Panc1 (cell line): ENCODE data around the gene FUT8. TPM values are rescaled to one million over a fixed set of nuclear protein-coding genes. Genes with fewer than 3 reads are reported as not detected.

Experiments used
- ATAC-seq: fragments of 200-7000 bp; cut with Tn5 transposase; 2 replicates; pipeline ENCODE4 v1.9.1; 2020; ENCODE audit warnings: mild to moderate bottlenecking, moderate library complexity
- BruUV-seq: library from RNA; stranded (reverse); fragments of 400-500 nt; replicated peaks from 2 replicates; lab custom pipeline; 2021; lab: Mats Ljungman, UMichigan
- CTCF ChIA-PET: fragments of 300-600 bp; sonication (Branson Sonifier 250); formaldehyde crosslinking; loops from one replicate; lab custom pipeline; 2022; ENCODE audit warnings: antibody characterized with exemption; lab: Charles Lee
- POLR2A ChIA-PET: fragments of 300-600 bp; sonication (Branson Sonifier 250); formaldehyde crosslinking; loops from one replicate; lab custom pipeline; 2022; ENCODE audit warnings: antibody characterized with exemption; lab: Charles Lee
- DNase-seq: peaks from one replicate; pipeline ENCODE4 v3.0.0-alpha.2; 2010; ENCODE audit warnings: low read depth, low spot score
- H3K27ac ChIP-seq: 2 replicates; pipeline ENCODE4 v1.5.1; 2011; ENCODE audit warnings: mild to moderate bottlenecking, low read length, inconsistent platforms
- H3K27me3 ChIP-seq: fragments of 200-500 bp; sonication (Bioruptor generic); 2 replicates; pipeline ENCODE4 v1.6.0; 2014; ENCODE audit warnings: low read length, inconsistent platforms; ENCODE audit not compliant: control insufficient read depth, insufficient read depth
- H3K36me3 ChIP-seq: fragments of 200-500 bp; sonication (Bioruptor generic); 2 replicates; pipeline ENCODE4 v1.5.1; 2014; ENCODE audit warnings: inconsistent platforms, mild to moderate bottlenecking, low read length, moderate library complexity; ENCODE audit not compliant: control insufficient read depth, insufficient read depth
- H3K4me1 ChIP-seq: 2 replicates; pipeline ENCODE4 v1.5.1; 2011; ENCODE audit warnings: inconsistent platforms, mild to moderate bottlenecking, low read length, moderate library complexity; ENCODE audit not compliant: control insufficient read depth, insufficient read depth
- H3K4me3 ChIP-seq, 2 experiments: 2 replicates each; pipeline ENCODE4 v1.5.1; 2011 to 2012; ENCODE audit warnings: low read depth in 2 of 2, low read length in 2 of 2, mild to moderate bottlenecking in 2 of 2, inconsistent platforms in 1 of 2, moderate library complexity in 1 of 2
- H3K9me3 ChIP-seq: fragments of 200-500 bp; sonication (Bioruptor generic); 2 replicates; pipeline ENCODE4 v1.5.1; 2014; ENCODE audit warnings: low read depth, mild to moderate bottlenecking, inconsistent platforms, low read length, moderate library complexity; ENCODE audit not compliant: control insufficient read depth, insufficient read depth
- POLR2AphosphoS5 ChIP-seq: IDR thresholded peaks from 2 replicates; pipeline ENCODE4 v1.6.1; 2012; ENCODE audit warnings: mild to moderate bottlenecking, low read depth, low read length, moderate library complexity
- SIN3A ChIP-seq: IDR thresholded peaks from 2 replicates; pipeline ENCODE4 v1.6.1; 2012; ENCODE audit warnings: low read depth, mild to moderate bottlenecking, low read length, moderate library complexity, borderline replicate concordance; ENCODE audit not compliant: insufficient read depth
- TCF7L2 ChIP-seq: IDR thresholded peaks from 2 replicates; pipeline ENCODE4 v1.6.1; 2011; ENCODE audit warnings: mild to moderate bottlenecking, low read depth, low read length, inconsistent platforms
- in situ Hi-C: cut with HindIII; loops from 2 replicates; pipeline ENCODE4 v1.10.0; 2016; ENCODE audit warnings: low sequenced_read_pairs, low pct_unique_long_range_greater_than_20kb
- intact Hi-C: fragments of 100-400 bp; cut with micrococcal nuclease; formaldehyde crosslinking; loops from one replicate; pipeline ENCODE4 v1.10.0; 2022; ENCODE audit not compliant: unreplicated experiment
- total RNA-seq: library from RNA; stranded (reverse); gene quantifications from one replicate; pipeline ENCODE4 v1.2.1, GENCODE V29; 2021; ENCODE audit not compliant: unreplicated experiment
- TF ChIP-seq, protein P1 (sequence below): fragments of 450-650 bp; IDR thresholded peaks from 2 replicates; pipeline ENCODE4 v1.5.1; 2017; ENCODE audit warnings: mild to moderate bottlenecking
- TF ChIP-seq, protein P2 (sequence below), 2 experiments: IDR thresholded peaks; 2 replicates each; pipeline ENCODE4 v1.6.1; 2011 to 2012; ENCODE audit warnings: low read depth in 2 of 2, control low read depth in 1 of 2, low read length in 1 of 2, mild to moderate bottlenecking in 1 of 2, moderate library complexity in 1 of 2; ENCODE audit not compliant: insufficient read depth in 1 of 2

The FUT8 gene
- total RNA-seq, 1 experiment from 2014 or later = 31.4 TPM

DNA sequence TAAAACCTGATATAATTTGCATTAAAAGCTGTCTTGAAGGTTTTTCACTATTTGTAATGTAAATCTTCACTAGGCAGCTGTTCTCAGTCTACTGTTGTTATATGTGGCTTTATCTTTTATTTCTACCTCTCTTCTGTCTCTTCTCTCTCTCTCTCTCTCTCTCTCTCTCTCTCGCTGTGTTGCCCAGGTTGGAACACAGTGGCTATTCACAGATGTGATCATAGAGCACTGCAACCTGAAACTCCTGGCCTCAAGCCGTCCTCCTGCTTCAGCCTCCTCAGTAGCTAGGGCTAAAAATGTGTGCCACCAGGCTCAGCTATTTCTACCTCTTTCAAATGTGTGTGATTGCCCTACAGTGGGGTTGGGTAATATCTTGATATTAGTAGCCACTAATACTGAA is 21.1 kb downstream of the FUT8 start:
- ChIA-PET POLR2A (no interaction called here), CTCF (interaction anchor here (0.7 kb wide), 1 partner anchor 679 kb away, joined by 4 read pairs; no protein-coding TSS in a partner anchor)
- in situ Hi-C loops (no loop called here), intact Hi-C loops (no loop called here)
- DNase-seq (no peak), ATAC-seq (no peak)
- H3K27ac ChIP-seq = no peak overlapping the region
- BruUV-seq = no TSS peak
- H3K4me1 ChIP-seq = no peaks in the 10 kb centered on the region
- no peak overlapping the region for H3K4me3 ChIP-seq
- no peaks in the 10 kb centered on the region for H3K36me3 ChIP-seq
- H3K9me3 ChIP-seq = no peaks in the 10 kb centered on the region
- H3K27me3 ChIP-seq = no peaks in the 10 kb centered on the region
- TF ChIP-seq, protein P1, sequence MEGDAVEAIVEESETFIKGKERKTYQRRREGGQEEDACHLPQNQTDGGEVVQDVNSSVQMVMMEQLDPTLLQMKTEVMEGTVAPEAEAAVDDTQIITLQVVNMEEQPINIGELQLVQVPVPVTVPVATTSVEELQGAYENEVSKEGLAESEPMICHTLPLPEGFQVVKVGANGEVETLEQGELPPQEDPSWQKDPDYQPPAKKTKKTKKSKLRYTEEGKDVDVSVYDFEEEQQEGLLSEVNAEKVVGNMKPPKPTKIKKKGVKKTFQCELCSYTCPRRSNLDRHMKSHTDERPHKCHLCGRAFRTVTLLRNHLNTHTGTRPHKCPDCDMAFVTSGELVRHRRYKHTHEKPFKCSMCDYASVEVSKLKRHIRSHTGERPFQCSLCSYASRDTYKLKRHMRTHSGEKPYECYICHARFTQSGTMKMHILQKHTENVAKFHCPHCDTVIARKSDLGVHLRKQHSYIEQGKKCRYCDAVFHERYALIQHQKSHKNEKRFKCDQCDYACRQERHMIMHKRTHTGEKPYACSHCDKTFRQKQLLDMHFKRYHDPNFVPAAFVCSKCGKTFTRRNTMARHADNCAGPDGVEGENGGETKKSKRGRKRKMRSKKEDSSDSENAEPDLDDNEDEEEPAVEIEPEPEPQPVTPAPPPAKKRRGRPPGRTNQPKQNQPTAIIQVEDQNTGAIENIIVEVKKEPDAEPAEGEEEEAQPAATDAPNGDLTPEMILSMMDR = no peak
- TF ChIP-seq, protein P2, sequence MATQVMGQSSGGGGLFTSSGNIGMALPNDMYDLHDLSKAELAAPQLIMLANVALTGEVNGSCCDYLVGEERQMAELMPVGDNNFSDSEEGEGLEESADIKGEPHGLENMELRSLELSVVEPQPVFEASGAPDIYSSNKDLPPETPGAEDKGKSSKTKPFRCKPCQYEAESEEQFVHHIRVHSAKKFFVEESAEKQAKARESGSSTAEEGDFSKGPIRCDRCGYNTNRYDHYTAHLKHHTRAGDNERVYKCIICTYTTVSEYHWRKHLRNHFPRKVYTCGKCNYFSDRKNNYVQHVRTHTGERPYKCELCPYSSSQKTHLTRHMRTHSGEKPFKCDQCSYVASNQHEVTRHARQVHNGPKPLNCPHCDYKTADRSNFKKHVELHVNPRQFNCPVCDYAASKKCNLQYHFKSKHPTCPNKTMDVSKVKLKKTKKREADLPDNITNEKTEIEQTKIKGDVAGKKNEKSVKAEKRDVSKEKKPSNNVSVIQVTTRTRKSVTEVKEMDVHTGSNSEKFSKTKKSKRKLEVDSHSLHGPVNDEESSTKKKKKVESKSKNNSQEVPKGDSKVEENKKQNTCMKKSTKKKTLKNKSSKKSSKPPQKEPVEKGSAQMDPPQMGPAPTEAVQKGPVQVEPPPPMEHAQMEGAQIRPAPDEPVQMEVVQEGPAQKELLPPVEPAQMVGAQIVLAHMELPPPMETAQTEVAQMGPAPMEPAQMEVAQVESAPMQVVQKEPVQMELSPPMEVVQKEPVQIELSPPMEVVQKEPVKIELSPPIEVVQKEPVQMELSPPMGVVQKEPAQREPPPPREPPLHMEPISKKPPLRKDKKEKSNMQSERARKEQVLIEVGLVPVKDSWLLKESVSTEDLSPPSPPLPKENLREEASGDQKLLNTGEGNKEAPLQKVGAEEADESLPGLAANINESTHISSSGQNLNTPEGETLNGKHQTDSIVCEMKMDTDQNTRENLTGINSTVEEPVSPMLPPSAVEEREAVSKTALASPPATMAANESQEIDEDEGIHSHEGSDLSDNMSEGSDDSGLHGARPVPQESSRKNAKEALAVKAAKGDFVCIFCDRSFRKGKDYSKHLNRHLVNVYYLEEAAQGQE (IDR thresholded peaks at IDR 0.05; ENCODE audit: insufficient read depth in 1 of 2, low read depth in 2 of 2, low read length in 1 of 2) = no peak
- TF ChIP-seq POLR2AphosphoS5 (no peak), SIN3A (no peak), TCF7L2 (no peak)

DNA sequence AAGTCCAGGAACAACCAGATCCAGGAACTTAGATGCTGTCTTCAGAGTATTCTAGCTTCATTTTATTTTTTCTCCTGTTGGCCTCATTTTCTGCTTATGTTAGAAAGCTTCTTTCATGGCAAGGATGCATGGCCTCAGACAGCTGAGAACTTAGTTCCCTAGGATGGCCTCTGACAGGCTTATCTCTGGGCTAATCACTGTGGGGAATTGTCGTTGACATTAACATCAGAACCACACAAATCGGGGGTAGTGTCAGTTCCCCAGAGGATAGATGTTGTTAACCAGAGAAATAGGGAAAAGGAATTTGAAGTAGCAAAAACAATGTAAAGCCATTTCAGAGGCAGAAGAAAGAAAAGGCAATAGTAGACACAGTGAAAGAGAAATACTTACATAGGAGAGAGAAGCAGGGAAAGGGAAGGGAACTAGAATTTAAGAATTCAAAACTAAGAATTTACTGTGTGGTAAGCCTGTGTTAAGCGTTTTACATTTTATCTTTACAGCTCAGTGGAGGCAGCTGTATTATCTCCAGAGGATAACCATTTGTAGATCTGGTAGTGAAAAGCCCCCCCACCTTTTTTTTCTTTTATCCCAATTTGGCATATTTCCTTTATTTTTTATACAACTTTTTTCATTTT is 21.8 kb downstream of the FUT8 start:
- H3K27ac ChIP-seq = no peak overlapping the region
- BruUV-seq = no TSS peak

More for the DNA sequence above, 21.8 kb downstream of the FUT8 start:
- TF ChIP-seq, protein P1 = no peak
- no peak for TF ChIP-seq TCF7L2
- TF ChIP-seq, protein P2 (IDR thresholded peaks at IDR 0.05; ENCODE audit: insufficient read depth in 1 of 2, low read depth in 2 of 2, low read length in 1 of 2) = no peak
- no peak for TF ChIP-seq POLR2AphosphoS5
- no peak for TF ChIP-seq SIN3A
- in situ Hi-C loops (no loop called here), intact Hi-C loops (no loop called here)
- POLR2A ChIA-PET = no interaction called here
- CTCF ChIA-PET = no interaction called here
- ATAC-seq (no peak), DNase-seq (no peak)
- no peak overlapping the region for H3K4me3 ChIP-seq
- no peaks in the 10 kb centered on the region for H3K9me3 ChIP-seq
- no peaks in the 10 kb centered on the region for H3K27me3 ChIP-seq
- H3K36me3 ChIP-seq = no peaks in the 10 kb centered on the region
- H3K4me1 ChIP-seq = no peaks in the 10 kb centered on the region
